Measurements from ENCODE around the gene IQSEC1. TPM values are rescaled to one million over a fixed set of nuclear protein-coding genes. Genes with fewer than 3 reads are reported as not detected.
A peak's percentile ranks its signal among the peaks of the same experiment; 100 is the strongest.

Gene IQSEC1
- total and polyA plus RNA-seq, 2 experiments from 2014 or later, result 17.8 to 51.7 TPM

DNA sequence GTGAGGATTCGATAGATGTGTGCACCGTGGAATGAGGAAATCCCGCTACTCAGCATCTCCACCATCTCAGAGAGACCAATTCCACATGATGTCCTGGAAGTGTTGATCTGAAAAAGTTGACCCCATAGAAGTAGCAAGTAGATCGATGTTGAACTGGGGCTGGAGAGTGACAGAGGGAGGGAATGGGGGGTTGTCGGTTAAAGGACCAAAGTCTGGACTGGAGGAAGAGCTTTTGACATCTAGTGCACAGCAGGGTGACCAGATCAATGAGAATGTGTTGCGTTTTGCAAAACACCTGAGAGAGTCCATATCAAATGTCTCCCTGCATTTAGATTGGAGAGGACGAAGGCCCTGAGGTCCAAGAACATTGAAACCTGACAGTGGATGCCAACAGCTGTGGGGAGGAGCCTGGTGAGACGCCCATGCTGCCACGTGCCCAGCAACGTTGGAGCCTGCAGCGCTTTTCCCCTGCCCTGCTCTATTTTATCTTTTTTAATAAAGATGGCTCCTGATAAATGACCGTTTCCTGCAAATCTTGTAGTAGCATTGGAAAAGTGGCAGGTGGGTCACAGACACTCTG lies 201.7 kb downstream of the IQSEC1 start:
- Histone ChIP-seq H3K4me1 (ENCODE audit: low read depth) (peaks cover 5% of the 10 kb centered on the region), H3K9me3 (ENCODE audit: low read depth) (no peaks in the 10 kb centered on the region), H3K27ac (no peak overlapping the region), H3K27me3 (peaks cover 9% of the 10 kb centered on the region), H3K36me3 (no peaks in the 10 kb centered on the region), H3K4me3 (no peak overlapping the region)
- TF ChIP-seq, protein P1, sequence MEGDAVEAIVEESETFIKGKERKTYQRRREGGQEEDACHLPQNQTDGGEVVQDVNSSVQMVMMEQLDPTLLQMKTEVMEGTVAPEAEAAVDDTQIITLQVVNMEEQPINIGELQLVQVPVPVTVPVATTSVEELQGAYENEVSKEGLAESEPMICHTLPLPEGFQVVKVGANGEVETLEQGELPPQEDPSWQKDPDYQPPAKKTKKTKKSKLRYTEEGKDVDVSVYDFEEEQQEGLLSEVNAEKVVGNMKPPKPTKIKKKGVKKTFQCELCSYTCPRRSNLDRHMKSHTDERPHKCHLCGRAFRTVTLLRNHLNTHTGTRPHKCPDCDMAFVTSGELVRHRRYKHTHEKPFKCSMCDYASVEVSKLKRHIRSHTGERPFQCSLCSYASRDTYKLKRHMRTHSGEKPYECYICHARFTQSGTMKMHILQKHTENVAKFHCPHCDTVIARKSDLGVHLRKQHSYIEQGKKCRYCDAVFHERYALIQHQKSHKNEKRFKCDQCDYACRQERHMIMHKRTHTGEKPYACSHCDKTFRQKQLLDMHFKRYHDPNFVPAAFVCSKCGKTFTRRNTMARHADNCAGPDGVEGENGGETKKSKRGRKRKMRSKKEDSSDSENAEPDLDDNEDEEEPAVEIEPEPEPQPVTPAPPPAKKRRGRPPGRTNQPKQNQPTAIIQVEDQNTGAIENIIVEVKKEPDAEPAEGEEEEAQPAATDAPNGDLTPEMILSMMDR (IDR thresholded peaks at IDR 0.05; ENCODE audit: low read depth, low read length), result no peak
- no peak for DNase-seq (ENCODE audit: low read depth in 1 of 2, low spot score in 1 of 2)

DNA sequence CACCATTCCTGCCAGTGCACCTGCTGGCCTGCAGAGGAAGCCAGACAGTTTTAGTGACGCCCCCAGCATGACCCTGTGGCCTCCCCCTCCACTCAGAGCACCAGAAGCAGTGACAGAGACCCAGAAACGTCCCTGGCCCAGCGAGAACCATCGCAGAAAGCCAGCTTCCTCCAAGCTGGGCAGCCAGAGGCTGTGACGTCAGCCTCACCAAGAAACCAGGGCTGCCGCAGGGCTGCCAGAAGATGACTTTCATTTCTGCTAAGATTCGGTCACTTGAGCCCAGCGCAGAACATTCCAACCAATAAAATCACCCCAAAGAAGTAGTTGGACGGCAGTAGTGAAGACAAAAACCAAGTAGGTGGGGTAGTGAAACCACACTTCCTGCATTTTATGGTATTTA lies 202.3 kb downstream of the IQSEC1 start:
- TF ChIP-seq, protein P1 (IDR thresholded peaks at IDR 0.05; ENCODE audit: low read depth, low read length), result no peak
- no peak for DNase-seq (ENCODE audit: low read depth in 1 of 2, low spot score in 1 of 2)
- Histone ChIP-seq H3K36me3 (no peaks in the 10 kb centered on the region), H3K9me3 (ENCODE audit: low read depth) (no peaks in the 10 kb centered on the region), H3K4me3 (no peak overlapping the region), H3K27me3 (peaks cover 9% of the 10 kb centered on the region), H3K27ac (no peak overlapping the region), H3K4me1 (ENCODE audit: low read depth) (peaks cover 3% of the 10 kb centered on the region)

DNA sequence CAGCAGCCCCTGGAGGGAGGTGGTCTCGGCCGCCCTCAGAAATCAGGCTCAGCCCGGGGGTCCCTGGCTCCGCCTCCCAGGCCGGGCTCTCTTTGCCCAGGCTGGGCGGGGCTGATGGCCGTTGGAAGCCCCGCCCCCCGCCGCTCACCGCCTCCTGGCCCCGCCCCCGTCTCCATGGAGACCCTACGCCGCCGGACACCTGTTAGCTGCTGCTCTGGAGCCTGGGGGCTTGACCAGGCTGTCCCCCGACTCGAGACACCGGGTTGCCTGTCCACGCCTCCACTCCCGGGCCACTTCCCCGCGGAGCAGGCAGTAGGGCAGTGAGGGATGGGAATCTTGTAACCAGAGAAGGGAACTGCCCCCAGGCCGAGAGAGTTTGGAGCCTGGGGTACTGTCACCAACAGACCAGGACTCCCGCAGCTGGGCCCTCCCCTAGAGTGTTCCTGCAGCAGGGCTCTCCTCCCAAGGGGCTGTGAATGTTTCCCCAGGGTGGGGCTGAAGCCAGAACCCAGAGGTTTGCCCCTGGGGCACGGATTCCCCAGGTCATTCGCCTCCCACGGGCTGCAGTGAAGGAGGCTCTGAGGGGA lies 204.1 kb downstream of the IQSEC1 start:
- Histone ChIP-seq H3K27ac (no peak overlapping the region), H3K27me3 (peaks cover 9% of the 10 kb centered on the region), H3K9me3 (ENCODE audit: low read depth) (no peaks in the 10 kb centered on the region), H3K4me3 (peak overlapping the region; percentile 31), H3K4me1 (ENCODE audit: low read depth) (peaks cover 3% of the 10 kb centered on the region), H3K36me3 (no peaks in the 10 kb centered on the region)
- DNase-seq (ENCODE audit: low read depth in 1 of 2, low spot score in 1 of 2), result peak; percentile 22 to 80
- TF ChIP-seq, protein P1 (IDR thresholded peaks at IDR 0.05; ENCODE audit: low read depth, low read length), result no peak

DNA sequence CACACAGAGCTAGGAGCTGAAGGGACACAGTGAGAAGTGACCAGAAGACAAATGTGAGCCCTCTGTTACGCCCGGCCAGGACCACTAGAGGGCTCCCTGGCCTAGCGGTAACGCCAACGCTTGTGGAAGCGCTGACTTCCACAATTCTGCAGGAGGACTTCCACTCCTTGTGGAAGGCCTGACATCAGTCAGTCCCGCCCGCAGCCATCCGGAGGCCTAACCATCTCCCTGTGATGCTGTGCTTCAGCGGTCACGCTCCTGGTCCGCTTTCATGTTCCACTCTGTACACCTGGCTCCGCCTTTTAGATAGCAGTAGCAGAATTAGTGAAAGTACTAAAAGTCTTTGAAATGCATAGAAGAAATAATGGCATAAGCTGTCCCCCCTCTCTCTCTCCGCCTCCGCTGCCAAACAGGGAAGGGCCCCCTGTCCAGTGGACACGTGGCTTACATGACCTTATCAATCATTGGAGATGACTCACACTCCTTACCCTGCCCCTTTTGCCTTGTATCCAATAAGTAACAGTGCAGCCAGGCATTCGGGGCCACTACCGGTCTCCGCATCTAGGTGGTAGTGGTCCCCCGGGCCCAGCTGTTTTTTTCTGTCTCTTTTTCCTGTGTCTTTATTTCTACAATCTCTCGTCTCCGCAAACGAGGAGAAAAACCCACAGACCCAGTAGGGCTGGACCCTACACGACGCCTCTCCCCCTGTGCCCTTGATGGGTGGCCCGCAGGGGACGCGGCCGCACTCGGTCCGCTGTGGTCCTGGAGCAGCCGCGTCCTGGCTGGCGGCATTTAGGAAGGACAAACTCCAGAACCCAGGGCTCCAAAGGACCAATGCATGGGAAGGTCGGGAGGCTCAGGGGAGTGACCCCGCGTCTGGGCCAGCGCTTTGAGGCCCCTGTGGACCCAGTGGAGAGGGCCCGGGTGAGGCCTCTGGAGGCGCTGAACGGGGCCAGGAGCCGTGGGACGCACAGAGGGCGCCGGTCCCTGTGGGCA lies 204.9 kb downstream of the IQSEC1 start:
- peak overlapping the region; percentile 31 for H3K4me3 ChIP-seq
- peaks cover 3% of the 10 kb centered on the region for H3K4me1 ChIP-seq (ENCODE audit: low read depth)
- no peaks in the 10 kb centered on the region for H3K9me3 ChIP-seq (ENCODE audit: low read depth)
- no peaks in the 10 kb centered on the region for H3K36me3 ChIP-seq
- DNase-seq (ENCODE audit: low read depth in 1 of 2, low spot score in 1 of 2), result peak; percentile 91
- H3K27me3 ChIP-seq, result peaks cover 9% of the 10 kb centered on the region
- TF ChIP-seq, protein P1 (IDR thresholded peaks at IDR 0.05; ENCODE audit: low read depth, low read length), result peak; percentile 89
- H3K27ac ChIP-seq, result peak overlapping the region; percentile 19

DNA sequence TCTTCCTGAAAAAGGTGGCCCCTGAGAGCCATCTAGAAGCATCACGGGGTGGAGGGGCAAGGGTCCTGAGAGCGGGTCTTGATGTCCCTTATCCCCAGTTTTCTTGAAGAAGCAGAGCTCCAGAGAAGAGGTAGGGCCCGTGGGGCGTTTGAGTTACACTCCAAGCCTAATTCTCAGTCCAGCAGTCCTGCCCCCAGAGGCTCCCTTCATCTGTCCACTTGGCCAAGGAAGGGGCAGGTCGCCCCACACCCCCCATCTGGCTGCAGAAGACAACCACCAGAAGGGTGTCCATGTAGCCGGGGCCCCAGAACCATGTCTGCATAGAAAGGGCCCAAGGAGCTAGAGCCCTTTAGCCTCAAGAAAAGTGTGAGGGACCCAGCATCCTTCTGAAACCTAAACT lies 206.4 kb downstream of the IQSEC1 start:
- no peaks in the 10 kb centered on the region for H3K36me3 ChIP-seq
- TF ChIP-seq, protein P1 (IDR thresholded peaks at IDR 0.05; ENCODE audit: low read depth, low read length), result no peak
- H3K27ac ChIP-seq, result no peak overlapping the region
- DNase-seq (ENCODE audit: low read depth in 1 of 2, low spot score in 1 of 2), result no peak
- H3K9me3 ChIP-seq (ENCODE audit: low read depth), result no peaks in the 10 kb centered on the region
- H3K27me3 ChIP-seq, result peaks cover 9% of the 10 kb centered on the region
- H3K4me1 ChIP-seq (ENCODE audit: low read depth), result peaks cover 3% of the 10 kb centered on the region
- no peak overlapping the region for H3K4me3 ChIP-seq
